GM23248 (cell line): ENCODE data around the gene ZNF526. TPM values are rescaled to one million over a fixed set of nuclear protein-coding genes. Genes with fewer than 3 reads are reported as not detected.

Experiments
- DNase-seq: peaks from one replicate; pipeline ENCODE4 v3.0.0-alpha.2; 2015
- H2AFZ ChIP-seq: fragments of 200-600 bp; sonication (generic); 2 replicates; pipeline ENCODE4 v1.6.1; 2016; ENCODE audit warnings: antibody characterized with exemption
- H3F3A ChIP-seq: fragments of 200-600 bp; sonication (generic); 2 replicates; pipeline ENCODE4 v1.6.1; 2016; ENCODE audit warnings: mild to moderate bottlenecking, antibody characterized with exemption, mixed run types; ENCODE audit not compliant: insufficient read depth
- H3K27ac ChIP-seq: fragments of 200-600 bp; sonication (generic); 2 replicates; pipeline ENCODE4 v1.5.1; 2016; ENCODE audit warnings: mild to moderate bottlenecking
- H3K27me3 ChIP-seq: fragments of 200-600 bp; sonication (generic); replicated peaks from 2 replicates; pipeline ENCODE4 v1.6.1; 2016; ENCODE audit warnings: mild to moderate bottlenecking; ENCODE audit not compliant: insufficient read depth
- H3K36me3 ChIP-seq: fragments of 200-600 bp; sonication (generic); 2 replicates; pipeline ENCODE4 v1.6.1; 2016; ENCODE audit warnings: low read depth, mild to moderate bottlenecking
- H3K4me1 ChIP-seq: fragments of 200-600 bp; sonication (generic); 2 replicates; pipeline ENCODE4 v1.6.1; 2016; ENCODE audit warnings: mild to moderate bottlenecking; ENCODE audit not compliant: insufficient read depth
- H3K4me2 ChIP-seq: fragments of 200-600 bp; sonication (generic); one replicate; pipeline ENCODE4 v1.6.1; 2016; ENCODE audit warnings: mild to moderate bottlenecking; ENCODE audit not compliant: unreplicated experiment
- H3K4me3 ChIP-seq: fragments of 200-600 bp; sonication (generic); 2 replicates; pipeline ENCODE4 v1.5.1; 2016; ENCODE audit warnings: mild to moderate bottlenecking
- H3K79me2 ChIP-seq: fragments of 200-600 bp; sonication (generic); 2 replicates; pipeline ENCODE4 v1.6.1; 2016; ENCODE audit warnings: mild to moderate bottlenecking; ENCODE audit not compliant: insufficient read depth
- H3K9ac ChIP-seq: fragments of 200-600 bp; sonication (generic); 2 replicates; pipeline ENCODE4 v1.6.1; 2016; ENCODE audit warnings: mild to moderate bottlenecking
- H3K9me2 ChIP-seq: fragments of 200-600 bp; sonication (generic); 2 replicates; pipeline ENCODE4 v1.6.1; 2016; ENCODE audit warnings: mixed run types, mild to moderate bottlenecking, moderate library complexity; ENCODE audit not compliant: insufficient read depth
- H3K9me3 ChIP-seq: fragments of 200-600 bp; sonication (generic); one replicate; pipeline ENCODE4 v1.6.1; 2017; ENCODE audit warnings: low read depth
- H4K20me1 ChIP-seq: fragments of 200-600 bp; sonication (generic); 2 replicates; pipeline ENCODE4 v1.6.0; 2016; ENCODE audit not compliant: insufficient read depth
- EZH2 ChIP-seq: fragments of 200-600 bp; sonication (generic); IDR thresholded peaks from 2 replicates; pipeline ENCODE4 v1.6.1; 2018; ENCODE audit warnings: antibody characterized with exemption, mild to moderate bottlenecking; ENCODE audit not compliant: insufficient read depth, poor library complexity, severe bottlenecking
- EZH2phosphoT487 ChIP-seq: fragments of 200-600 bp; sonication (generic); IDR thresholded peaks from 2 replicates; pipeline ENCODE4 v1.6.1; 2018; ENCODE audit warnings: antibody characterized with exemption, moderate library complexity, mild to moderate bottlenecking, low read depth; ENCODE audit not compliant: insufficient read depth
- WGBS, 2 experiments: methylation state at CpG; one replicate each; pipeline ENCODE4 v1.1.6; 2015 to 2017; ENCODE audit warnings: low lambda C conversion rate in 2 of 2, low coverage in 1 of 2; ENCODE audit errors: missing lambda C conversion rate in 2 of 2; 5-methylcytosine and 5-hydroxymethylcytosine counted together
- in situ Hi-C: fragments of 300-500 bp; cut with MboI; formaldehyde crosslinking; loops from 2 replicates; pipeline ENCODE4 v1.15.0; 2020
- polyA plus RNA-seq: library from polyadenylated mRNA; unstranded; fragments of >200 nt; fragmentation: Nextera tagmentation; extraction: Ambion mirVana; gene quantifications from 2 replicates; pipeline ENCODE4 v1.2.1, GENCODE V29; 2016
- total RNA-seq: library from RNA; depleted of rRNA; stranded (reverse); fragments of >200 nt; shearing (Covaris generic); gene quantifications from 2 replicates; pipeline ENCODE4 v1.2.3, GENCODE V29; 2014

ZNF526 gene
- total and polyA plus RNA-seq, 2 experiments from 2014 or later, result 7.8 to 10.2 TPM

GRCh38 chr19:42216653-42217519, 3.2 kb upstream of the ZNF526 start:
- H3K79me2 ChIP-seq, result peaks cover 90% of the 10 kb centered on the region

DNA sequence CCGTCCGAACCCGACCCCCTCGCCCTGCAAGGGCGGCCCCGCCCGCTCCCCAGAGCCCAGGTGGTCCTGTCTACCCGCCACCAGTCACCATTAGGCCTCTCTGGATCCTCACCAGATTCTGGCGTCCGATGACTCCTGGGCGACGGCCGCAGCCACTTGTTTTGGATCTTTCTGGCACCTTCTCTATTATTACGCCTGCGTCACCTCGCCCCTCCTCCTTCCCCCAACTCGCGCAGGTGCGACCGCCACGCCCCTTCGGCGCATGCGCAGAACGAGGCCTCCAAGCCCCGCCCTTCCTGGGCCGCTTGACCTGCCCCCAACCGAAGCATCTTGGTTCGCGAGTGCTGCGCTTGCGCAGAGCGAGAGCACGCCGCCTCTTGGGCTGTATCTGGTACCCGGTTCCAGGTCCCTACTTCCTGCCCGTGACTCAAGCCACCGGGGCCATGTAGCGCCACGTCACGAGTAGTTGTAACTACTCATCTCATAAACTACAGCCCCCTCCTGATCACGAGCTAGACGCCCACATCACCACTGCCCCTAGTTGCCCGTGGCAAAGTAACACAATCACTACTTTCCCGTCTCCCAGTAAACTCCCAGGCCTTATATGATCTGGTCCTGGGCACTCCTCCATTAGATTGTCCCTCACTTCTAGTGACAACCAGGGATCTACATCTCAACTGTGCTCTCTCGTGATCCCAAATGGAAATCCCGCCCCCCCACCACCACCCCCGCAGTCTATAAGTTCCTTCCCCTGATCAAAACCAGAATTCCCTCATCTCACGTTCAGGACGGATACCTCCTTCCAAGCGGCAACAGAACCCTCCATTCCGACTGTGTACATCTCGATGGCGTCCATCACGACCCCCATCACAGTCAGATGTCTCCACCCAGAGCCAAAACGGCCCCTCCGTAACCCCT, 2.3 kb upstream of the ZNF526 start, which contains the start of gene DEDD2:
Gene DEDD2, minus strand, starts transcription at position 158 of the 918 bp plus-strand sequence. CDS start 670 bp downstream, outside the sequence.
- Histone ChIP-seq H3K9me2 (no peaks in the 10 kb centered on the region), H3K36me3 (0 out of 2 replicates have a peak, but pooled peaks cover 7% of the 10 kb centered on the region), H3K4me1 (peaks cover 25% of the 10 kb centered on the region), H3K4me2 (peak within 1 kb of the TSS; percentile 94), H4K20me1 (no peaks in the 10 kb centered on the region), H3K9ac (peak within 1 kb of the TSS; percentile 84), H3F3A (peaks cover 19% of the 10 kb centered on the region), H3K27me3 (no peaks in the 10 kb centered on the region), H3K27ac (peak within 1 kb of the TSS; percentile 97), H2AFZ (peak within 1 kb of the TSS; percentile 73), H3K4me3 (peak within 1 kb of the TSS; percentile 78), H3K9me3 (no peaks in the 10 kb centered on the region), H3K79me2 (peaks cover 90% of the 10 kb centered on the region)
- TF ChIP-seq EZH2phosphoT487 (no peak), EZH2 (no peak)
- WGBS, 2 experiments, result 3 to 4% methylated on average over 50 to 57 of the region's 57 CpGs
- in situ Hi-C loops, result no loop called here
- DNase-seq, result peak; percentile 99

More at GRCh38 chr19:42216653-42217519, 3.2 kb upstream of the ZNF526 start:
- Histone ChIP-seq H3K4me3 (peak overlapping the region; percentile 78), H3K9me3 (no peaks in the 10 kb centered on the region), H3K36me3 (0 out of 2 replicates have a peak, but pooled peaks cover 7% of the 10 kb centered on the region), H3K9me2 (no peaks in the 10 kb centered on the region), H3K27ac (peak overlapping the region; percentile 29), H3K27me3 (no peaks in the 10 kb centered on the region), H3K4me1 (peaks cover 25% of the 10 kb centered on the region), H2AFZ (peak overlapping the region; percentile 67), H4K20me1 (no peaks in the 10 kb centered on the region), H3K9ac (peak overlapping the region; percentile 84), H3K4me2 (peak overlapping the region; percentile 94), H3F3A (peaks cover 19% of the 10 kb centered on the region)
- DNase-seq, result peak; percentile 70
- TF ChIP-seq EZH2phosphoT487 (no peak), EZH2 (no peak)
- in situ Hi-C loops, result no loop called here
- WGBS, 2 experiments, result 3 to 5% methylated on average over 47 to 77 of the region's 79 CpGs

DNA sequence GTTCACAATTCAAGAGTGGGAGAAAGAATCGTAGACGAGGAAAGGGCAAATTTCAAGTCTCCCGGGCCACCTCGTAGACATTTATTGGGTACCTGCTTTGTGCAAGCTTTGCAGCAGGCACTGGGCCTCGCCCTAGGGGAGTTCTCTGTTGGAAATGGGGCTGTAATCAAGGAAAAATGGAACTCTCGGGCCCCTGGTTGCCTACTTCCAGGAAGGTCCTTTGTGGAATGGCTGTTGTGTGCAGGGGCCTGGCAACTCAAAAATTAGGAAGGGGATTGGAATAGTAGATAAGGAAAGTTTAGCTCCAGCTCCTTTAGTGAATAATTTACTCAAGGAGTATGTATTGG, 612 bp downstream of the ZNF526 start:
- peak overlapping the region; percentile 97 for H3K27ac ChIP-seq
- peak overlapping the region; percentile 95 for H3K9ac ChIP-seq
- 0 out of 2 replicates have a peak, but pooled peaks cover 6% of the 10 kb centered on the region for H3K36me3 ChIP-seq
- DNase-seq, result peak; percentile 43
- in situ Hi-C loops, result no loop called here
- no peaks in the 10 kb centered on the region for H3K9me2 ChIP-seq
- peak overlapping the region; percentile 98 for H3K4me2 ChIP-seq
- H2AFZ ChIP-seq, result peak overlapping the region; percentile 63
- no peaks in the 10 kb centered on the region for H3K9me3 ChIP-seq
- peaks cover 24% of the 10 kb centered on the region for H3K4me1 ChIP-seq
- H4K20me1 ChIP-seq, result no peaks in the 10 kb centered on the region
- H3K79me2 ChIP-seq, result peaks cover 86% of the 10 kb centered on the region
- no peaks in the 10 kb centered on the region for H3K27me3 ChIP-seq
- WGBS, 2 experiments, result 1 to 2% methylated on average over 6 of the region's 6 CpGs
- H3K4me3 ChIP-seq, result peak overlapping the region; percentile 86
- H3F3A ChIP-seq, result peaks cover 18% of the 10 kb centered on the region
- TF ChIP-seq EZH2phosphoT487 (no peak), EZH2 (no peak)
